Neural progenitor cell (in vitro differentiated cells): ENCODE results near the gene CHRNG.

Experiments used
- EZH2 ChIP-seq: fragments of 200-600 bp; sonication (generic); IDR thresholded peaks from 2 replicates; pipeline ENCODE4 v1.6.1; 2017; ENCODE audit warnings: antibody characterized with exemption, mild to moderate bottlenecking, moderate library complexity
- EZH2phosphoT487 ChIP-seq: fragments of 200-600 bp; sonication (generic); IDR thresholded peaks from 2 replicates; pipeline ENCODE4 v1.6.1; 2017; ENCODE audit warnings: antibody characterized with exemption
- TF ChIP-seq, protein P1 (sequence below): fragments of 200-600 bp; sonication (generic); IDR thresholded peaks from 2 replicates; pipeline ENCODE4 v1.5.1; 2017; ENCODE audit warnings: antibody characterized with exemption, mild to moderate bottlenecking

DNA sequence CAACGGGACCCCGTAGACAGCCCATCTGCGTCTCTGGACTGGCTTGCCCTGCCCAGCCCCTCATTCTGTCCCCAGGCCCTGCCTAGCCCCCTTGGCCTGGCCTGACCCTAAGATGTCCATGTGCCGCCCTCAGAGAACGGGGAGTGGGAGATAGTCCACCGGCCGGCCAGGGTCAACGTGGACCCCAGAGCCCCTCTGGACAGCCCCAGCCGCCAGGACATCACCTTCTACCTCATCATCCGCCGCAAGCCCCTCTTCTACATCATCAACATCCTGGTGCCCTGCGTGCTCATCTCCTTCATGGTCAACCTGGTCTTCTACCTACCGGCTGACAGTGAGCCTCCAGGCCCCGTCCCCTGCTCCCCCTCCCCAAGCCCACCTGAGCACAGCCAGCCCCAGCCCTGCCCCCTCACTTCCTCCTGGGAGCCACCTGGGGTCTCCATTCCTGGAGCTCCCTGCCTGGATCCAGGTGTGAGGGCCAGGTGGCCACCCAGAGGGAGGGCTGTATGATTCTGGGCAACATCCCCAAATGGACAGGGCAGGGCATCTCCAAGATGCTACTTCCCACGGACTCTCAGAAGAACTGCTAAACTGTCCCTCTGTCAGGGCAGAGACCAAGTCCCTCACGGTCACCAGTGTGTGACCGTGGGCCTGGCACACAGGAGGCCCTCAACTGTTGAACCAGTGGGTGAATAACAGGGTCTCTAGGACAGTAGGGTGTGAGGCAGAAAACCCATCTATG lies 9.5 kb upstream of the CHRNG start:
- TF ChIP-seq EZH2 (no peak), EZH2phosphoT487 (no peak)
- TF ChIP-seq, protein P1, sequence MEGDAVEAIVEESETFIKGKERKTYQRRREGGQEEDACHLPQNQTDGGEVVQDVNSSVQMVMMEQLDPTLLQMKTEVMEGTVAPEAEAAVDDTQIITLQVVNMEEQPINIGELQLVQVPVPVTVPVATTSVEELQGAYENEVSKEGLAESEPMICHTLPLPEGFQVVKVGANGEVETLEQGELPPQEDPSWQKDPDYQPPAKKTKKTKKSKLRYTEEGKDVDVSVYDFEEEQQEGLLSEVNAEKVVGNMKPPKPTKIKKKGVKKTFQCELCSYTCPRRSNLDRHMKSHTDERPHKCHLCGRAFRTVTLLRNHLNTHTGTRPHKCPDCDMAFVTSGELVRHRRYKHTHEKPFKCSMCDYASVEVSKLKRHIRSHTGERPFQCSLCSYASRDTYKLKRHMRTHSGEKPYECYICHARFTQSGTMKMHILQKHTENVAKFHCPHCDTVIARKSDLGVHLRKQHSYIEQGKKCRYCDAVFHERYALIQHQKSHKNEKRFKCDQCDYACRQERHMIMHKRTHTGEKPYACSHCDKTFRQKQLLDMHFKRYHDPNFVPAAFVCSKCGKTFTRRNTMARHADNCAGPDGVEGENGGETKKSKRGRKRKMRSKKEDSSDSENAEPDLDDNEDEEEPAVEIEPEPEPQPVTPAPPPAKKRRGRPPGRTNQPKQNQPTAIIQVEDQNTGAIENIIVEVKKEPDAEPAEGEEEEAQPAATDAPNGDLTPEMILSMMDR: no peak
